ENCODE measurements around the gene NPFF.
A peak's percentile ranks its signal among the peaks of the same experiment; 100 is the strongest.
"Not testable (repeated sequence)": the region's sequence is repeated elsewhere in the genome, so short reads cannot be mapped to it uniquely, and the experiment has no call there.

NPFF gene

GRCh38 chr12:53495903-53496751, 11.2 kb downstream of the NPFF start:
- DNase-seq (ENCODE audit: low spot score): no peak

- DNase-seq (ENCODE audit: low spot score): no peak
These were observed 13.5 kb downstream of the NPFF start for GRCh38 chr12:53493610-53494391.

DNA sequence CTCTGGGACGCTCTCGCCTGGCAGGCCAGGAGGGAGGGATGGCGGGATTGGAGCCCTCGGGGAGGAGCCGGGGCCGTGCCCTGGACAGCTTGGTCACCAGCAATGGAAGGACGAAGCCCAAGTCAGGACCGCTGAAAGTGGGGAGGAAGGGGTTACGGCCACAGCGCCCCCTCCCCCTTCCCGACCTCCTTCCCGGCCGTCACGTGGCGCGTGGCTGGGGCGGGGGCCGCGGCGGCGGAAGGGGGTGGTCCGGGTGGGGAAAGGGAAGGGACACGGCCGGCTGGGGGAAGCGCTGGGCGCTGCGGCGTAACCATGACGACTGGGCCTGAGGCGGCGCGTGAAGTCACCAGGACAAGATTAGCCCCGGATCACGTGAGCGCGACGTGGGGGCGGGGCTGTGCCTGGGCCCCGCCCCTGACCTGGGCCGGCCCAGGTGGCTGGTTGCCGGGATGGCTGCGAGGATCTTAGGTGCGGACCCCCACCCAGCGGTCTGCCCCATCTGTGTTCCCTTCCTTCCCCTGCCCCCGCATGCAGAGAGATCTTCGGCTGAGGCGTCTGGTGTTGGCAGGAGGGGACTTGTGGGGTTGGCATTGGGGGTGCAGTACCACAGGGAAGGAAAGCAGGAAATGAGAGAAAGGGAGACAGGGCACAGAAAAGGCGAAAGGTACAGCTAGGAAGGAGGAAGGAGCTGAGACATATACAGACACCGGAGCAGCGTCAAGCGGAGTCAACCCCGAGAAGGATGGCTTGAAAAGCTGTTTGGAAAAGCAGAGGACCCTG, 14.3 kb downstream of the NPFF start:
- DNase-seq (ENCODE audit: low spot score): peak; percentile 78

- DNase-seq (ENCODE audit: low spot score): no peak
These were observed 15.1 kb downstream of the NPFF start for GRCh38 chr12:53492188-53492587.

DNA sequence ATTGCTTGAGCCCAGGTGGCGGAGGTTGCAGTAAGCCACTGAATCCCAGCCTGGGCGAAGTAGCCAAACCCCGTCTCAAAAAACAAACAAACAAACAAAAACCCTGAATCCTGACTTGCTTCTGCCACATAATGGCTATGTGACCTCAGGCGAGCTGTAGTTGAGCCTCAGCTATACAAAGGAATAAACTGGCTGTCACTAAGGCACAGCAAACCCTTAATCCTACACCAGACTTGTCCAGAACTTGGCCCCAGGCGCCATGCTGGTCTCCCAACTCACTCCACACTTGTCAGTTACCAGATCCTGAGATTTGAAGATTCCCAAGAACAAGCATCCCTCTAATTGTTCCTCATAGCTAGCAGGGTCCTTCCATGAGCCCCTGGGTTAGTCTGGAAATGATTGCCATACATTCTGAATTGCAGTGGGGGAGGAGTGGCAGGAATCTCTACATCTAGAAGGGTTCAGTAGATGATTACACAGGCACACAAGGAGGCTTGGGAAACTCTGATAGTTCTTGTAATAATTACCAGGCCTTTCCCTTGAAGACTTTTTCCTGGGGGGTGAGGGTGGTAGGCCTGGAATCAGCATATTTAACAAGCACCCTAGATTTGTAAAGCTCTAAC, 17.9 kb downstream of the NPFF start:
- no peak for DNase-seq (ENCODE audit: low spot score)

- DNase-seq (ENCODE audit: low spot score): no peak
These were observed 20.4 kb downstream of the NPFF start for GRCh38 chr12:53486736-53487487.

GRCh38 chr12:53485955-53486735, 21.1 kb downstream of the NPFF start:
- no peak for DNase-seq (ENCODE audit: low spot score)

DNA sequence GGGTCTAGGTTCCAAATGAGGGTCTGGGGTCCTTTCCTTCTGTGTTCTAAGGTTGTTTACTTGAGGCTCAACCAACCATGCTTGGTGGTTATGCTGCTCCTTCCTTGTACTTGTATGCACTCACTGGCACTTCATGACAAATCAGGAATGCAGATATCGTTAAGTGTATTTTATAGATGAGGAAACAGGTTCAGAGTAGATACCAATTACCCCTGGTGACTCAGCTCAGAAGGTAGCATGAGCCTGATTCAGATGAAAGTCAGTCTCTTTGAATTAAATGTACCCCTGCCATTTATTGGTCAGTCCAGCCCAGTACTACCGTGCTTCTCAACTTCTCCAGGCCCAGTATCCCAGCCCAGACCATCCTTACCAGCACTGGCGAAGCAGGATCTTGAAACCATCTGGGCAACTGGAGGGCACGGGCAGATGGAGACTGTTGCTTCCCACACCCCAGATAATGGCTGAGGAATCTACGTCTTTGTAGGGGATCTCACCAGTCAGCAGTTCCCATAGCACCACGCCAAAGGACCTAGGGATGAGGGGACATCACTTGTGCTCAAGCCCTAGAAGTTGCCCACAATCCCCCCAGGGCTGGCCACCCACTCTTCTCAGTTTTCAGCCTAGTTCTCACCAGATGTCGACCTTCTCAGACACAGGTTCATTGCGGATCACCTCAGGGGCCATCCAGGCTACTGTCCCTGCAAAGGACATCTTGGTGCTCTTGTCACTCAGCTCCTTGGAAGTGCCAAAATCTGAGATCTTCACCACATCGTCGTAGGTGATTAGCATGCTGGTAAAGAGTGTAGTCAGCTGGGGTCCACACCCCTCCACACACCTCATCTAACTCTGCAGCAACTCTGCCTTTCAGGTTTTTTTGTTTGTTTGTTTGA, 22.4 kb downstream of the NPFF start:
- DNase-seq (ENCODE audit: low spot score): no peak

GRCh38 chr12:53483979-53484377, 23.3 kb downstream of the NPFF start:
- no peak for DNase-seq (ENCODE audit: low spot score)

GRCh38 chr12:53483225-53483978, 23.9 kb downstream of the NPFF start:
- DNase-seq (ENCODE audit: low spot score): no peak

GRCh38 chr12:53482626-53483168, 24.6 kb downstream of the NPFF start:
- no peak for DNase-seq (ENCODE audit: low spot score)

GRCh38 chr12:53481939-53482586, 25.2 kb downstream of the NPFF start:
- DNase-seq (ENCODE audit: low spot score): no peak

DNA sequence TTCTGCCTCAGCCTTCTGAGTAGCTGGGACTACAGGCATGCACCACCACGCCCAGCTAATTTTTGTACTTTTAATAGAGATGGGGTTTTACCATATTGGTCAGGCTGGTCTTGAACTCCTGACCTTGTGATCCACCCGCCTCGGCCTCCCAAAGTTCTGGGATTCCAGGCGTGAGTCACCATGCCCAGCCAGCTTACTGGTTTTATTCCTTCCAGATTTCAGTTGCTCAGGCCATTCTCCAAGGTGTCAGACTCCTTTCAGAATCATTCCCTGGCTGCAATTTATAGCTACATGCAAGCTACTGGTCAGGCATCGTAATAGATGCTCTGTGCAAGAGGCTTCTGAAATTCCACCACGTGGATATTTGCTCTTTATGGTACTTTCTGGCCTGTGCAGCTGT, 25.8 kb downstream of the NPFF start:
- DNase-seq (ENCODE audit: low spot score): not testable (repeated sequence)

DNA sequence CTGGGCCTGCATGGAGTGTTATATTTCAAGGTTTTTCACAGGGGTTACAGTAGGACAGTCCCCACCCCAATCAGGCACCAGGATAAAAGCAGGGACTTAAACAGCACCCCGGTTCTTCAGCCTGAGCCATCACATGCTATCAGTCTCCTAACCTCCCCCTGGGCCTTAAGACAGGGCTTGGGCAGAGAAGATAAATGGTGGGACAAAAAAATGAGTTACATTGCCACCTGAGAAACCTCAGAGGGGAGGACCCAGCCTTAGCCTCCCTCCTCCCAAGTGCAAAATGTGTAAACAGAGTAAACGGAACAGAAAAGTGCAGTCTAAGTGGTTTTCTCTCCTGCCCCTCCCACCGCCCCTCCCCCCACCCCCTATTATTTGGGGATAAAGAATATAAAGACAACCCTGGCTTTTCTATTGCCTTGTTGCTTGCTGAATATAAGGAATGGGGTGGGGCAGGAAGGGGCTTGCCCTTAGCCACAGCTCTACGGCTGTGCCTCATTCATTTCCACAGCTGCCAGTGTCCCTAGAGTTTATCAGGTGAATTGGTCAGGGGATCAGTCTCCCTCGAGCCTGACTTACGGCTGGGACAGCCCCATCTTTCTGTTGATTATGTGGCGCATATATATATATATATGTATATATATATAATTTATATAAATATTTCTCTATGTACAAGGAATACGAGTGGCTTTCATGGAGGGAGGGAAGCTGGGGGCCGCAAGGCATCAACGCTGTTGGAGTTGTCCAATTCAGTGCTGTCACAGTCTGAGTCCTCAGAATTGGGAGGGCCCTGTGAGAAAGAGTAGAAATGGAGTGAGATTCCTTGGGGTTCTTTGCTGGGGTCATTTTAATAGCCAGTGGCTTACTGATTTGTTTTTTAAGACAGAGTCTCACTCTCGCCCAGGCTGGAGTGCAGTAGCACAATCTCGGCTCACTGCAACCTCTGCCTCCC, 26.5 kb downstream of the NPFF start:
- no peak for DNase-seq (ENCODE audit: low spot score)

DNA sequence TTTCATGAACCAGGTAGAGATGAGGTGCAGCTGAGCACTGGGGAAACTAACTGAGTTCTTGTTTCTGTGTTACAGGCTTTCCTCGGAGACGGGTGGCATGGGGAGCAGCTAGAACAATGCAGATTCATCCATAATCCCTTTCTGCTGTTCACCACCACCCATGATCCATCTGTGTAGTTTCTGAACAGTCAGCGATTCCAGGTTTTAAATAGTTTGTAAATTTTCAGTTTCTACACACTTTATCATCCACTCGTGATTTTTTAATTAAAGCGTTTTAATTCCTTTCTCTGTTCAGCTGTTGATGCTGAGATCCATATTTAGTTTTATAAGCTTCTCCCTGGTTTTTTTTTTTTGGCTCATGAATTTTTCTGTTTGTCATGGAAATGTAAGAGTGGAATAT, 28.0 kb downstream of the NPFF start:
- DNase-seq (ENCODE audit: low spot score): no peak

- no peak for DNase-seq (ENCODE audit: low spot score)
These were observed 28.4 kb downstream of the NPFF start for GRCh38 chr12:53478865-53479264.

DNA sequence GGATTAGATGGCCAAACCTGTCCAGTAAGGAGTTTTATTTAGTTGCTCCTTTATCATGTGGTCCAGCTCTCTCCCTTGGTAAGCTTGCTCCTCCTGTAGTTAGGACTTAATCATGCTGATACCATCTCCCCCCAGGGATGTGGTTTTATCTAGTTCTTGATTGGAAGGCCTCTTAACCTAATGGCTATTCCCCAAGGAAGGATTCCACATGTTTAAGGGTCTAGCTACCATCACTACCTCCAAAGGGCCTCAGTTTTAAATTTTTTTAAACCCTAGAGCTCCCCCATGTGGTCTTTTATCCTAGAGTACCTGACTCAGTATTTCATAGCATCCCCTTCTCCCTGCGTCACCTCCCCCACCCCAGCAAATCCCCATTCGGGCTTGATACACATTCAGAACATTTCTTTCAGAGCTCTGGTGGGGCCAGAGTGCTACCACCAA, 30.5 kb downstream of the NPFF start:
- no peak for DNase-seq (ENCODE audit: low spot score)

Measured in COLO829 (cell line).